Cardiac muscle cell (in vitro differentiated cells and primary cell): ENCODE results near the gene NAMPT. TPM values are rescaled to one million over a fixed set of nuclear protein-coding genes. Genes with fewer than 3 reads are reported as not detected.

Experiments
- DNase-seq, 2 donors: peaks; one replicate each; pipeline versions ENCODE4 v3.0.0 to v3.0.0-alpha.2; 2010 to 2017; ENCODE audit warnings: low read depth in 1 of 2, low spot score in 1 of 2
- H3K27ac ChIP-seq: fragments of 200-600 bp; sonication (generic); 2 replicates; pipeline ENCODE4 v1.5.1; 2016
- H3K27me3 ChIP-seq: fragments of 200-600 bp; sonication (generic); 2 replicates; pipeline ENCODE4 v1.6.0; 2016; ENCODE audit warnings: control low read depth
- H3K36me3 ChIP-seq: fragments of 200-600 bp; sonication (generic); 2 replicates; pipeline ENCODE4 v1.5.1; 2016; ENCODE audit warnings: control low read depth
- H3K4me1 ChIP-seq: fragments of 200-600 bp; sonication (generic); 2 replicates; pipeline ENCODE4 v1.8.1; 2017; ENCODE audit warnings: low read depth, mild to moderate bottlenecking, mixed run types
- H3K4me3 ChIP-seq: fragments of 200-600 bp; sonication (generic); 2 replicates; pipeline ENCODE4 v1.5.1; 2016; ENCODE audit warnings: mild to moderate bottlenecking
- H3K9me3 ChIP-seq: fragments of 200-600 bp; sonication (generic); 2 replicates; pipeline ENCODE4 v1.5.1; 2017; ENCODE audit warnings: low read depth, mild to moderate bottlenecking, control low read depth
- CTCF ChIP-seq: IDR thresholded peaks from 2 replicates; pipeline ENCODE4 v1.5.1; 2012; ENCODE audit warnings: low read depth, mild to moderate bottlenecking, low read length
- polyA plus RNA-seq: library from polyadenylated mRNA; unstranded; fragments of >200 nt; fragmentation: Nextera tagmentation; extraction: Ambion mirVana; gene quantifications from 2 replicates; pipeline ENCODE4 v1.2.1, GENCODE V29; 2016
- total RNA-seq: library from RNA; depleted of rRNA; stranded (reverse); fragments of >200 nt; gene quantifications from 2 replicates; pipeline ENCODE4 v1.2.3, GENCODE V29; 2016

NAMPT gene
- total and polyA plus RNA-seq, 2 experiments from 2014 or later = 36.4 to 37.3 TPM

GRCh38 chr7:106277976-106278375, 6.8 kb downstream of the NAMPT start:
- peak overlapping the region; percentile 14 for H3K27ac ChIP-seq
- H3K36me3 ChIP-seq = peaks cover 9% of the 10 kb centered on the region
- DNase-seq = no peak
- H3K9me3 ChIP-seq = no peaks in the 10 kb centered on the region
- no peak overlapping the region for H3K4me3 ChIP-seq
- TF ChIP-seq CTCF = no peak
- peaks cover 9% of the 10 kb centered on the region for H3K4me1 ChIP-seq
- no peaks in the 10 kb centered on the region for H3K27me3 ChIP-seq

GRCh38 chr7:106276513-106276912, 8.3 kb downstream of the NAMPT start:
- Histone ChIP-seq H3K27ac (no peak overlapping the region), H3K36me3 (peaks cover 13% of the 10 kb centered on the region)
- TF ChIP-seq CTCF = no peak

GRCh38 chr7:106273009-106273668, 11.6 kb downstream of the NAMPT start:
- peaks cover 5% of the 10 kb centered on the region for H3K4me1 ChIP-seq
- TF ChIP-seq CTCF = no peak
- H3K27me3 ChIP-seq = no peaks in the 10 kb centered on the region
- no peak overlapping the region for H3K27ac ChIP-seq
- peaks cover 23% of the 10 kb centered on the region for H3K36me3 ChIP-seq
- H3K9me3 ChIP-seq = no peaks in the 10 kb centered on the region
- DNase-seq = no peak
- H3K4me3 ChIP-seq = no peak overlapping the region

More at GRCh38 chr7:106276513-106276912, 8.3 kb downstream of the NAMPT start:
- H3K9me3 ChIP-seq = no peaks in the 10 kb centered on the region
- DNase-seq = no peak
- no peak overlapping the region for H3K4me3 ChIP-seq
- no peaks in the 10 kb centered on the region for H3K27me3 ChIP-seq
- H3K4me1 ChIP-seq = peaks cover 7% of the 10 kb centered on the region

- TF ChIP-seq CTCF = no peak
- no peak overlapping the region for H3K4me3 ChIP-seq
- H3K9me3 ChIP-seq = no peaks in the 10 kb centered on the region
- H3K4me1 ChIP-seq = peaks cover 5% of the 10 kb centered on the region
- no peak for DNase-seq
- peak overlapping the region; percentile 72 for H3K27ac ChIP-seq
- peaks cover 41% of the 10 kb centered on the region for H3K36me3 ChIP-seq
- no peaks in the 10 kb centered on the region for H3K27me3 ChIP-seq
Observed at GRCh38 chr7:106270122-106270977, 14.4 kb downstream of the NAMPT start.

GRCh38 chr7:106269254-106269961, 15.4 kb downstream of the NAMPT start:
- Histone ChIP-seq H3K27ac (peak overlapping the region; percentile 72), H3K36me3 (peaks cover 41% of the 10 kb centered on the region), H3K4me3 (no peak overlapping the region), H3K4me1 (peaks cover 5% of the 10 kb centered on the region), H3K27me3 (no peaks in the 10 kb centered on the region), H3K9me3 (no peaks in the 10 kb centered on the region)
- TF ChIP-seq CTCF = no peak
- DNase-seq = no peak
